IPS-18a (cell line): ENCODE measurements around the gene FOXK2.

Source experiments
- H3K27ac ChIP-seq: one replicate; pipeline ENCODE4 v1.5.1; 2013; ENCODE audit warnings: low read length
- H3K27me3 ChIP-seq: one replicate; pipeline ENCODE4 v1.6.1; 2013; ENCODE audit warnings: mild to moderate bottlenecking, low read length; ENCODE audit not compliant: control insufficient read depth, insufficient read depth
- H3K36me3 ChIP-seq: one replicate; pipeline ENCODE4 v1.6.1; 2013; ENCODE audit warnings: low read depth, low read length; ENCODE audit not compliant: control insufficient read depth
- H3K4me1 ChIP-seq: one replicate; pipeline ENCODE4 v1.6.1; 2013; ENCODE audit warnings: low read depth, low read length; ENCODE audit not compliant: control insufficient read depth
- H3K4me3 ChIP-seq: one replicate; pipeline ENCODE4 v1.5.1; 2013; ENCODE audit warnings: low read length
- H3K9ac ChIP-seq: one replicate; pipeline ENCODE4 v1.6.1; 2013; ENCODE audit warnings: mild to moderate bottlenecking, low read length, moderate library complexity
- H3K9me3 ChIP-seq: one replicate; pipeline ENCODE4 v1.6.1; 2013; ENCODE audit warnings: low read depth, low read length; ENCODE audit not compliant: control insufficient read depth

FOXK2 gene

GRCh38 chr17:82518826-82519810 lies at the start of gene FOXK2:
Gene FOXK2 (plus strand): TSS chr17:82519732. CDS start chr17:82519889, 157 bp downstream.
- no peaks in the 10 kb centered on the region for H3K27me3 ChIP-seq
- H3K4me1 ChIP-seq = no peaks in the 10 kb centered on the region
- no peaks in the 10 kb centered on the region for H3K36me3 ChIP-seq
- H3K4me3 ChIP-seq = peak within 1 kb of the TSS; percentile 74
- peak within 1 kb of the TSS; percentile 48 for H3K9ac ChIP-seq
- no peak within 1 kb of the TSS for H3K27ac ChIP-seq
- no peaks in the 10 kb centered on the region for H3K9me3 ChIP-seq

- H3K4me3 ChIP-seq = no peak overlapping the region
- H3K27me3 ChIP-seq = no peaks in the 10 kb centered on the region
- no peak overlapping the region for H3K27ac ChIP-seq
- no peaks in the 10 kb centered on the region for H3K4me1 ChIP-seq
- H3K9ac ChIP-seq = no peak overlapping the region
- peaks cover 42% of the 10 kb centered on the region for H3K36me3 ChIP-seq
- H3K9me3 ChIP-seq = no peaks in the 10 kb centered on the region
Measured at GRCh38 chr17:82470065-82470464, 49.5 kb upstream of the FOXK2 start.

- H3K9ac ChIP-seq = no peak overlapping the region
- H3K4me1 ChIP-seq = no peaks in the 10 kb centered on the region
- H3K27ac ChIP-seq = no peak overlapping the region
- H3K27me3 ChIP-seq = no peaks in the 10 kb centered on the region
- H3K4me3 ChIP-seq = no peak overlapping the region
- H3K9me3 ChIP-seq = no peaks in the 10 kb centered on the region
- peaks cover 28% of the 10 kb centered on the region for H3K36me3 ChIP-seq
Measured at GRCh38 chr17:82474223-82475010, 45.1 kb upstream of the FOXK2 start.

- Histone ChIP-seq H3K27ac (no peak overlapping the region), H3K4me3 (no peak overlapping the region), H3K4me1 (no peaks in the 10 kb centered on the region), H3K9ac (no peak overlapping the region), H3K9me3 (no peaks in the 10 kb centered on the region), H3K36me3 (peaks cover 28% of the 10 kb centered on the region), H3K27me3 (no peaks in the 10 kb centered on the region)
Measured at GRCh38 chr17:82475458-82475857, 44.1 kb upstream of the FOXK2 start.

- Histone ChIP-seq H3K27ac (no peak overlapping the region), H3K27me3 (no peaks in the 10 kb centered on the region), H3K36me3 (peaks cover 36% of the 10 kb centered on the region), H3K4me1 (no peaks in the 10 kb centered on the region), H3K9ac (no peak overlapping the region), H3K9me3 (no peaks in the 10 kb centered on the region), H3K4me3 (no peak overlapping the region)
Measured at GRCh38 chr17:82477934-82478333, 41.6 kb upstream of the FOXK2 start.

- no peaks in the 10 kb centered on the region for H3K9me3 ChIP-seq
- no peak overlapping the region for H3K4me3 ChIP-seq
- H3K4me1 ChIP-seq = no peaks in the 10 kb centered on the region
- H3K36me3 ChIP-seq = peaks cover 43% of the 10 kb centered on the region
- no peak overlapping the region for H3K9ac ChIP-seq
- H3K27ac ChIP-seq = no peak overlapping the region
- no peaks in the 10 kb centered on the region for H3K27me3 ChIP-seq
Measured at GRCh38 chr17:82479602-82480001, 39.9 kb upstream of the FOXK2 start.

GRCh38 chr17:82480318-82480717 lies 39.2 kb upstream of the FOXK2 start:
- Histone ChIP-seq H3K4me1 (no peaks in the 10 kb centered on the region), H3K27ac (no peak overlapping the region), H3K9me3 (no peaks in the 10 kb centered on the region), H3K4me3 (no peak overlapping the region), H3K27me3 (no peaks in the 10 kb centered on the region), H3K9ac (no peak overlapping the region), H3K36me3 (peaks cover 45% of the 10 kb centered on the region)

GRCh38 chr17:82483204-82483660 lies 36.3 kb upstream of the FOXK2 start:
- peaks cover 55% of the 10 kb centered on the region for H3K36me3 ChIP-seq
- H3K27ac ChIP-seq = no peak overlapping the region
- H3K4me3 ChIP-seq = no peak overlapping the region
- H3K27me3 ChIP-seq = no peaks in the 10 kb centered on the region
- H3K4me1 ChIP-seq = no peaks in the 10 kb centered on the region
- no peaks in the 10 kb centered on the region for H3K9me3 ChIP-seq
- no peak overlapping the region for H3K9ac ChIP-seq

- H3K9ac ChIP-seq = no peak overlapping the region
- no peaks in the 10 kb centered on the region for H3K27me3 ChIP-seq
- H3K4me1 ChIP-seq = no peaks in the 10 kb centered on the region
- H3K27ac ChIP-seq = no peak overlapping the region
- H3K36me3 ChIP-seq = peaks cover 53% of the 10 kb centered on the region
- H3K9me3 ChIP-seq = no peaks in the 10 kb centered on the region
- no peak overlapping the region for H3K4me3 ChIP-seq
Measured at GRCh38 chr17:82483836-82484235, 35.7 kb upstream of the FOXK2 start.

- H3K27ac ChIP-seq = no peak overlapping the region
- no peaks in the 10 kb centered on the region for H3K27me3 ChIP-seq
- peaks cover 37% of the 10 kb centered on the region for H3K36me3 ChIP-seq
Measured at GRCh38 chr17:82486231-82487094, 33.1 kb upstream of the FOXK2 start.

GRCh38 chr17:82487910-82488309 lies 31.6 kb upstream of the FOXK2 start:
- peaks cover 33% of the 10 kb centered on the region for H3K36me3 ChIP-seq
- H3K27me3 ChIP-seq = no peaks in the 10 kb centered on the region
- no peak overlapping the region for H3K9ac ChIP-seq
- no peaks in the 10 kb centered on the region for H3K9me3 ChIP-seq
- H3K27ac ChIP-seq = no peak overlapping the region
- no peak overlapping the region for H3K4me3 ChIP-seq
- no peaks in the 10 kb centered on the region for H3K4me1 ChIP-seq

More at GRCh38 chr17:82486231-82487094, 33.1 kb upstream of the FOXK2 start:
- H3K4me3 ChIP-seq = no peak overlapping the region
- no peaks in the 10 kb centered on the region for H3K4me1 ChIP-seq
- H3K9ac ChIP-seq = no peak overlapping the region
- no peaks in the 10 kb centered on the region for H3K9me3 ChIP-seq
